ENCODE data around the gene C10orf88. TPM values are rescaled to one million over a fixed set of nuclear protein-coding genes. Genes with fewer than 3 reads are reported as not detected.

C10orf88 gene
- total and polyA plus RNA-seq, 2 of the 8 experiments (the other 6 are each of a cell fraction or from before 2014, with no cell fraction given), result 3.2 to 11.0 TPM

- TF ChIP-seq E2F6 (IDR thresholded peaks at IDR 0.05) (no peak), CEBPB (IDR thresholded peaks at IDR 0.05; ENCODE audit: low read depth, low read length) (no peak)
These were observed 39.8 kb upstream of the C10orf88 start (continued) for GRCh38 chr10:122993797-122994336.
